HCT116 (cell line): ENCODE data around the gene EEF2KMT.

Experiments
- CBX3 ChIP-seq: IDR thresholded peaks from 2 replicates; pipeline ENCODE4 v1.6.1; 2012; ENCODE audit warnings: low read depth
- ELF1 ChIP-seq: IDR thresholded peaks from 2 replicates; pipeline ENCODE4 v1.6.1; 2012; ENCODE audit warnings: low read depth, borderline replicate concordance
- JUND ChIP-seq: IDR thresholded peaks from 2 replicates; pipeline ENCODE4 v1.6.1; 2012
- POLR2A ChIP-seq: IDR thresholded peaks from 2 replicates; pipeline ENCODE4 v1.7.0; 2011; ENCODE audit warnings: borderline replicate concordance; ENCODE audit not compliant: insufficient read depth, insufficient read length; ENCODE audit errors: extremely low read depth
- YY1 ChIP-seq: IDR thresholded peaks from 2 replicates; pipeline ENCODE4 v1.6.1; 2011; ENCODE audit warnings: low read length, low read depth, moderate library complexity, mild to moderate bottlenecking; ENCODE audit not compliant: insufficient replicate concordance; ENCODE audit errors: extremely low read depth
- TF ChIP-seq, protein P1 (sequence below), 3 experiments: fragments of 200-600 bp in 1 of 3; sonication (generic) in 1 of 3; IDR thresholded peaks in 2 of 3; conservative IDR thresholded peaks in 1 of 3; 2 replicates each; pipeline ENCODE4 v1.5.1; 2012 to 2017; ENCODE audit warnings: low read depth in 2 of 3, low read length in 2 of 3, antibody characterized with exemption in 1 of 3, borderline replicate concordance in 1 of 3, control low read depth in 1 of 3, mild to moderate bottlenecking in 1 of 3, mixed read lengths in 1 of 3, mixed run types in 1 of 3, moderate library complexity in 1 of 3; ENCODE audit not compliant: insufficient read depth in 1 of 3
- TF ChIP-seq, protein P2 (sequence below): IDR thresholded peaks from 2 replicates; pipeline ENCODE4 v1.6.1; 2011; ENCODE audit warnings: mild to moderate bottlenecking, low read length, moderate library complexity; ENCODE audit not compliant: insufficient replicate concordance; ENCODE audit errors: extremely low read depth

DNA sequence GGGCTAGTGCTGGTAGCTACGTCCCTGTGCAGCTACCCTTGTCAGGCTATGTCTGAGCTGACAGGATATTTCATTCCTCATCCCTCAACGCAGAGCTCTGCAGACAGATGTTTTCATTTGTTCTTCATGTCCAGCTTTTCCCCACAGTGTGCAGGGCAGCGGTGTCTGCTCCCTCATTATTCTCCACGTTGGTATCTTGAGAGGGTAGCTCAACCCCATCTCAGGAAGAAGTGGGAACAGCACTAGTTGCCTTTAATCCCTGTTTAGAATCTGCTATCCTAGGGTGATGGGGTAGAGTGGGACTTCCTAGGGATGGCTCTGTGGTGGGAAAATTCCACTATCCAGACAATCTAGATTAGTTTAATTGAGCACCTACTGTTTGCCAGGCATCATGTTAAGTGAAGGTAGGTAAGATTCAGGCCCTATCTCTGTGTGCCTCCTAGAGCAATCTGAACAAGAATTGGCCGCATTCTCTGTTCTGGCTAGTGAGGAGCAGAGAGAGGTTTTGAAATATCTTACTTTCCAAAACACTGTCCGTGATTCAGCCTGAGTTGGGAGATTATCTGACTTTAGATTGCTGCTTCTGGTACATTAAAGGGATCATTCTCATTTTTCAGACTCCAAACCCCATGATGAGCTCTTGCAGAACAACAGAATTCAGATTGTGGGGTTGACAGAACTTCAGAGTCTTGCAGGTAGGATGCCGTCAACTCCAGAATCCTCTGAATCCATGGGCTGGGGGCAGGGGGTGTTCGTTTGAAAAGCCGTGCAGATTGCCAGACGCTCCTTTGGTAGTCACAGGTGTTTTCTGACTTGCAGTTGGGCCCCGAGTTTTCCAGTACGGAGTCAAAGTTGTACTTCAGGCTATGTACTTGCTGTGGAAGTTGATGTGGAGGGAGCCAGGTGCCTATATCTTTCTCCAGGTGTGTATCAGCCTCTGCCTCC, 25.0 kb downstream of the EEF2KMT start:
- TF ChIP-seq JUND (no peak), ELF1 (no peak), POLR2A (no peak), CBX3 (no peak), YY1 (no peak)
- TF ChIP-seq, protein P1, sequence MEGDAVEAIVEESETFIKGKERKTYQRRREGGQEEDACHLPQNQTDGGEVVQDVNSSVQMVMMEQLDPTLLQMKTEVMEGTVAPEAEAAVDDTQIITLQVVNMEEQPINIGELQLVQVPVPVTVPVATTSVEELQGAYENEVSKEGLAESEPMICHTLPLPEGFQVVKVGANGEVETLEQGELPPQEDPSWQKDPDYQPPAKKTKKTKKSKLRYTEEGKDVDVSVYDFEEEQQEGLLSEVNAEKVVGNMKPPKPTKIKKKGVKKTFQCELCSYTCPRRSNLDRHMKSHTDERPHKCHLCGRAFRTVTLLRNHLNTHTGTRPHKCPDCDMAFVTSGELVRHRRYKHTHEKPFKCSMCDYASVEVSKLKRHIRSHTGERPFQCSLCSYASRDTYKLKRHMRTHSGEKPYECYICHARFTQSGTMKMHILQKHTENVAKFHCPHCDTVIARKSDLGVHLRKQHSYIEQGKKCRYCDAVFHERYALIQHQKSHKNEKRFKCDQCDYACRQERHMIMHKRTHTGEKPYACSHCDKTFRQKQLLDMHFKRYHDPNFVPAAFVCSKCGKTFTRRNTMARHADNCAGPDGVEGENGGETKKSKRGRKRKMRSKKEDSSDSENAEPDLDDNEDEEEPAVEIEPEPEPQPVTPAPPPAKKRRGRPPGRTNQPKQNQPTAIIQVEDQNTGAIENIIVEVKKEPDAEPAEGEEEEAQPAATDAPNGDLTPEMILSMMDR (IDR thresholded peaks at IDR 0.05 in 2 of 3, conservative IDR thresholded peaks at IDR 0.05 in 1 of 3; ENCODE audit: borderline replicate concordance in 1 of 3, insufficient read depth in 1 of 3, low read depth in 2 of 3, low read length in 2 of 3): no peak
- TF ChIP-seq, protein P2, sequence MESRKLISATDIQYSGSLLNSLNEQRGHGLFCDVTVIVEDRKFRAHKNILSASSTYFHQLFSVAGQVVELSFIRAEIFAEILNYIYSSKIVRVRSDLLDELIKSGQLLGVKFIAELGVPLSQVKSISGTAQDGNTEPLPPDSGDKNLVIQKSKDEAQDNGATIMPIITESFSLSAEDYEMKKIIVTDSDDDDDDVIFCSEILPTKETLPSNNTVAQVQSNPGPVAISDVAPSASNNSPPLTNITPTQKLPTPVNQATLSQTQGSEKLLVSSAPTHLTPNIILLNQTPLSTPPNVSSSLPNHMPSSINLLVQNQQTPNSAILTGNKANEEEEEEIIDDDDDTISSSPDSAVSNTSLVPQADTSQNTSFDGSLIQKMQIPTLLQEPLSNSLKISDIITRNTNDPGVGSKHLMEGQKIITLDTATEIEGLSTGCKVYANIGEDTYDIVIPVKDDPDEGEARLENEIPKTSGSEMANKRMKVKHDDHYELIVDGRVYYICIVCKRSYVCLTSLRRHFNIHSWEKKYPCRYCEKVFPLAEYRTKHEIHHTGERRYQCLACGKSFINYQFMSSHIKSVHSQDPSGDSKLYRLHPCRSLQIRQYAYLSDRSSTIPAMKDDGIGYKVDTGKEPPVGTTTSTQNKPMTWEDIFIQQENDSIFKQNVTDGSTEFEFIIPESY: no peak
